Fibroblast of the conjunctiva (primary cell): ENCODE data around the gene IL1RAPL1.
A peak's percentile ranks its signal among the peaks of the same experiment; 100 is the strongest.

Experiments used
- DNase-seq: peaks from one replicate; pipeline ENCODE4 v3.0.0-alpha.2; 2010; ENCODE audit warnings: low read depth

IL1RAPL1 gene

DNA sequence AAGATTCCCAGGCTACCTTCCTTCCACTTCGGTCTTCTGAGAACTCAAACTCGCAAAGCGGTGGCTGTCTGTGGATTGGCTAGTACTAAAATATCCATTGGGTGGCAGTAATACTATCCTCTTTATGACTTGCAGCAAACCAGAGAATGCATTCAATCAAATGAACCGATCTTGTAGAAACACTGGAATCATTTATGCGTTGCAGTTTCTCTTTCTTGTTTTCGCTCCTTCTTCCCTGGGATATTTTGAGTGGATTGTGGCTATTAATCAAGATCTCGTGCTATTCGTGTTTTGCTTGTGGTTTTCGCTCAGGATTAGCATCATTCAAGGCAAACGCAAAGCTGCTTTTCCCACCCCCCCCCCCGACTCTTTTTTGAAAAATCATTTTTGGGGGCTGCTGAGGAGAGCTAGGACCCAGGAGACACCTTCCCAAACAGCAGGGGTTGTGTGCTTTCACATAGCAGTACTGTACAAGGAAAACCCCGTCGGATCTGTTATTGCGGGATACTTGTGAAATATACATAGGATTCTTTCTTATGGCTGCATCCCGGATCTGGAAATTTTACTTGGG, at the start of gene IL1RAPL1:
IL1RAPL1 (plus strand) TSS at position 466 of the 571 bp plus-strand sequence.
- peak; percentile 39 for DNase-seq

DNA sequence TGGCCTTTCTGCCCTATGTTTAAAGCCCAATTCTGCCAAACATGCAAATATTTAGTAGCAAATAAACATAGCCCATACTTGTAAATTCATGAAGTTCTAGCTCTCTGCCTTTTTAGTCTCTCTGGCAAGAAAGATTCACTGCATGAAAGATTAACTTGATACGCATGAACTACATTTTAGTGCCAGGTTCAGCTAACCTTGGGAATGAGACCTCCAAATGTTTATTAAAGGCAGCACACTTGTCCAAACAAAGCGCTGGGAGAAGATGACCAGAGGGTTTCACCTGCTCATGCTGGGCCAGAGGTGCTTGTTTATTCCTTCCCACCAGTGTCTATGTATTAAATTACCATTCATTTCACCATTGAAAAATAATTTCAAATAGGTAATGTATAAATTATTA, 44.5 kb upstream of the IL1RAPL1 start:
- no peak for DNase-seq

DNA sequence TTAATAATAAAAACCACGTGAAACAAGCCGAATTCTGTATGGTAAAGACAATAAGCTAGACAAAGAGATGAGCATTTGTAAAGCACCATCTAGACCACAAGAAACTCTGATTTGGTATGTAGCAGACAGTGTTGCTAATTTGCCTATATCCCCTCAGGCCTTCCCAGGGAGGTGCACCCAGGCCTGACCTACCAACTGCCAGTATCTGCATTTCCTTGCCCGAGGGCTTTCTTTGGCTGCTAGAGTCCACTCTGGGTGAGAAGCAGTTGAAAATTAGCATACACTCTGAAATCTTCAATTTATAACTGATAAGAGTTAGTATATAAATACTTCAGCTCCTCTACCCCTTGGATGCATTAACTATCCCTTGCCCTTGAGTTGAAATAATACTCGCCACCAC, 37.4 kb upstream of the IL1RAPL1 start:
- DNase-seq: no peak

DNA sequence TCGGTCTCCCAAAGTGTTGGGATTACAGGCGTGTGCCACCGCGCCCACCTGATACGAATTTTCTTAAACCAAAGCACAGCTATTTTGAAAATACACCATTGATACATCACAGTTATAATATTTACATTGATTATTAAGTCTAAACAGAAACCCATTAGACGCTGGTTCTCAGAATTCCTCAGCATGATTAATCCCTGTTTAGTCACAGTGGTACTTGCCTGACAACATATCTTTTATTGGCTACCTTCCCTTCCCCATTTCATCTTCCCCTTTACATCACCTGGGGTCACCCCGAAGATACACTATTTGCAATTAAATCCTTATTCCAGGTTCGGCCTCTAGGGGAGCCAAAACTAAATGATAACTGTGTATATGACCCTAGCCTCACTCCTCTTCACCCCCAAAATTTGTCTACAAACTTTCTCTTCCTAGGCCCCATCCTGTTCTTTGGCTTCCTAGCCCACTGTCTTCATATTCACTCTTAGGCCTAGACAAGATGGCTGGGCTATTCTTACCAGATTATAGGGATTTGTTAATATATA, 36.8 kb upstream of the IL1RAPL1 start:
- DNase-seq: no peak

DNA sequence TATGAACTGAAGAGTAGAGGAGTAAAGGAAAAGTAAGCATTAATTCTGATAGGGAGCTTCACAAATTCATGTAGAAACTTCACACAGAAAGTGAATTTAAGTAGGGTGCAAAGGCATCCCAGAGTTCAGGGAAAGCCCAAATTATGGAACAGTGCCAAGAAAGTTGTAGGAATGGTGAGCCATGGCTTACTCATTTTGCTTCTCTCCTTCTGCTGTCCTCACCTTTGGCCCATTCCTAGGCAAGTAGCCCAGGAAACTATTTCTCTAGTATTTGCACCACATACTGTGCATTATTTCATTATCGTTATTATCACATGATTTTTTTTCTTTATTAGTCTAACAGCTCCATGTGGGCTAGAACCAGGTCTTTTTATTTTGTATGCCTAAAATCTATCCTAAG, 34.9 kb upstream of the IL1RAPL1 start:
- no peak for DNase-seq

DNA sequence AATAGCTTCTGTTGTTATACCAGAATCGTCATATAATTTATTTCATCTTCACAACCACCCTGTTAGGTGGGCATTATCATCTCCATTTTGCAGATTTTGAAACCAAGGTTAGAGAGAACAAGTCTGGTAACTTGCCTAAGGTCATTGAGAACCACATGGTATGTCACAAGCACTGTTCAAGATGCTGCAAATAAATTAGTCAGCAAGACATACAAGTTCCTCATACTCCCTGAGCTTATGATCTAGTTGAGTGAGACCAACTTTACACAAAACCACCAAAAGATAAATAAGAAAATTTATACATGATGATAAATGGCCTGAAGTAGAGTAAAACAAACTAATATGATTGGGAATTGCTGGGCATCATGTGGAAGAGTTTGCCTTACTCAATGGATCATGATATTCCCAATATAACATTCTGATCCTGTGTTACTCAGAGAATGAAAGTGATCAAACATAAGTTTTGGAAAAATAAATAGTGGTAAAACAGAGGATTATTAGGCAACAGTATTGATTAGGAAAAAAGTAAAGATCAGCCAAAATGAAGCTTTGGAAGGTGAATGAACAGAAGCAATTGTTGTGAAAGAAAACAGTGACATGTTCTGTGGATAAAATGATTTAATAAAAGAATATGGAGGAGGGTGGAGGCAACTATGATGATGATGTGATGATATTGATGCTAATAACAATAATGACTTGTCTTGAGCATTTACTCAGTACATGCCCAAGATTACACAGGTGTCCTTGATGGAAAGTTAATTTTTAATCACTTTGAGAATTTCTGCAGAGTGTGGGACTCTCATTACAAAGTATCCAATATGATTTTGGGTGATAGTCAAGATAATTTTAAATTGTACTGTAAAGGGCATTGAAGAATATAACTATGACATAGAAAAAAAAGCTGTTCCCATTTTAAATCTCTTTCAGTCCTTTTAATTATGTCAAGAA, 34.1 kb upstream of the IL1RAPL1 start:
- DNase-seq: no peak

DNA sequence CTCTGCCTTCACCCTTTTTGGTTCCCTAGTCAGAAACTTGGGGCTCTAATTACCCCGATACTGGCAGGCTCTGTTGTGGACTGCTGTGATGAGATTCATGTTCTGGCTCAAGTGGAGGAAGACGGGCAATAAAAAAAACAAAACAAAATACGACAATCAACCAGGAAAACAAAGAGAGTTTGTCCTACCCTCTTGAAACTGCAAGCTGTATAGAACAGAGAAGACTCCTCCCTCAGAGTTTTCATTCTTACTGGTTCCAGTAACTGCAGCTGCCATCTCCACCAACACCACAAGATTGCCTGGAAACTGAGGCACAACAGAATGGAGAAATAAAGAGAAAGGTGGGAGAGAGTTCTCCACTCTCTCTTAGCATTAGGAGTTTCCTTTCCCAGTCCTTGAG, 11.1 kb upstream of the IL1RAPL1 start:
- DNase-seq: no peak

DNA sequence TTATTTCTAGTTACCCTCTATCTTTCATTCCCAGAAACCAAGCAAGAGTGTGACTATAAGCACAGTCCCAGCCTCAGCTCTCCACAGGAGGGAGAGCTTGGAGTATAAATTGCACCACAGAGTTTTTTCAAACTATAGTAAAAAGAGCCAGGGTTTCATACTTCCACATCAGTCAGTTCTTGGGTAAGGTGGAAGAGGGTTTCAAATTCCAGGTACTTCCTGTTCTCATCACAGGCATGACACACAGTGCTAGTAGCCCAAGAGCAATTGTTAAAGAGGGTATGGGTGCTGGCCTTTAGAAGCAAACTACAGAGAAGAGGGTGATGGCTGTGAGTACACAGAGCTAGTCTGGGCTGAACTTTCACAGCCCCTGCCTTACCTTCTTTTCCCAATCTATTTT, 5.7 kb upstream of the IL1RAPL1 start:
- no peak for DNase-seq

DNA sequence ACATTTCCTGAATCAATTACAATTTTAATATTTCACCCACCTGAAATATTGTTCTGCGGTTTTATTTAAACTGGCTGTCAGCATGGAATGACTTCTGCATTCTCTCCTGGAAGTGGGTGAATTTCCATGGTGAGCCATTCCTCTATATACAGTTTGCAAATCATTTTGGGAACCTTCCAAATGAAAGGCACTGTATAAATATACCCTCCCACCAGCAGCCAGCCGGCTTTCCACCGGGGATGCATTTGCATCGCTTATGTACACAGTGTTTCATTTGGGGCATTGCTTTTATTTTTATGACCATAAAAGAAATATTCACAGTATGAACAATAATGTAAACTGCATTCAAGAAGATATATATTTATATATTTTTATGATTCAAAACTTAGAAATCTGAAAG, 4.7 kb upstream of the IL1RAPL1 start:
- DNase-seq: no peak

DNA sequence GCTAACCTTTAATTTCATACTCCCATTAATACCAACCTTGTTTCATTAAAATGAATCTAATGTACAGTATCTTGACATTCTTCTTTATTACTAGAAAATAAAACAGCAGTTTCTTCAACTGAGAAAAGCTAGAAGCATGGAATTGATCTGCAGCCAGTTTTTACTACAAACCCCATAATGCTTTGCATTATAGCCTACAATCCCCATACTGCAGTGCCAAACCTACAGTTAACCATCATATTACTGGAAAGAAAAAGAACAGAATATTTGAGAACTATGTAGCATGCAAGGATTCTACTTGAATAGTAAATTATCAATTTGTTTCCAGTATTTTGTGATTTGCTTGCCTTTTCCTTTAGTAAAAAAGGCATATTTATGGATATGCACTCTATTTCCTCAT, 3.2 kb upstream of the IL1RAPL1 start:
- no peak for DNase-seq

DNA sequence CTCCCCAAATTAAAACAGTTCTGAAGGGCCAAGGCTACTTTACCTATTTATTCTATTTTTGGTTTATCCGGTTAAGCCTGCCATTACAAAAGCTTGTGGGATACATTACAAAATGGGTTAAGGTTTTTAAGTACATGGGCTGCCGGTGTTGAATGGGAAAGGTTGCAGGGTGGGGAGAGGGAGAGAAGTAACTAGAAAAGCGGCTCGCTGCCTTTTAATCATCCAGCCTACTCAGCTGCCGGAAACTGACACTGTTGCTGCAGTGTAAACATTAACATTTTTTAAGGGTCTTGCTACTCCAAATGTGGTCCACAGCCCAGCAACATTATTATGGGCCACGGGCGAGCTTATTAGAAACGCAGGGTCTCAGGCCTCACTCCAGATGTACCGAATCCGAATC, 1.5 kb upstream of the IL1RAPL1 start:
- no peak for DNase-seq

DNA sequence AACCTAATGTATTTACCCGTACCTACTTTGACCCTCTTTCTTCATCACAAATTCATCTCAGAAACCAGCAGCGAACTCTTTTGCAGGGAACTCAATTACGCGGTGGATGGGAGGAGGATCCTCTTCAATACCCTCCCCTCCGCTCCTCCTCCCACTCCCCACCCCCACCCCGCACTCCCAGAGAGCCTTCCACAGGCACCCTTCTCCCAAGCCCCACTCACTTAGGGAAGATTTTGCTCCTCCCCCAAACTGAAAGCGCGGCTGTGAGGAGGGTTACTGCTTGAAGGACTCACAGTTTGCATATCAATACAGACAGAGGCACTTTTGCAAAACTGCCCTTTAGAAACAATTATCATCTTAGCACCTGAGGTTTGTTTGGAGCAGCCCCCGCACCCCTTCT, 960 bp upstream of the IL1RAPL1 start:
- DNase-seq: no peak

DNA sequence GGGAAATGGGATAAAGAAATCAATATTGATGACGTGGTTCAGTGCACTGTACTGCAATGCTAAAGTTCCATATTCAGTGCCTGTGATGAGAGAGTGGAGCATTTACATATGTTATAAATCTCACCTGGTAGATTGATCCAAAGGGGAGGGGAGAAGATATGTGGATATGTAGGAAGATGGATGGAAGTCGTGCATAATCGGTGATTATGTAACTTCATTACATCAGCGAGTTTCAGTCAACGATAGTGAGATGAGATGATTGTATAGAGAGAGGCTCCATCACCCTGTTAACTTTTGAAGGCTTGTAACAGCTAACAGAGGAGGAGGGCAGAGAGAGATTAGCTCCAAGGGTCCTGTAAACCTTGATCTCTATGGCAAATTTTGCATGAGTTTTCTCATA, 1.8 kb downstream of the IL1RAPL1 start:
- no peak for DNase-seq

DNA sequence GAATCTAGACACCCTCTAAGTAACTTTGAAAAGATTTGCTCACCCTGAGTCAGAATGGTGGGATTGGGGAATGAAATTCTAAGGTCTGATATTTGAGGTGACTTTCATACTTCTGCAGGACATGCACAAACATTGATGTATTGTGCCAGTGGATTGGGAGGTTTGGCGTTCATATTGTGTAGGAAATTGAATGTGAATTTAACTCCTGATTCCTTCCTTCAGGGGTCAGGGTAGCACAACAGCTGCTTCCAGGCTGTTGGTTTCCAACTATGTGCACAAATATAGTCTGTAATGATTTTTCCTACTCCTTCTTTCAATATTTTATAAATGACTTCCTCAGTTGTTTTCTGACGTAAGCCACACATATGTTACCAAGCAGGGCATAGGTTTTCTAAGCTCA, 3.1 kb downstream of the IL1RAPL1 start:
- DNase-seq: no peak

DNA sequence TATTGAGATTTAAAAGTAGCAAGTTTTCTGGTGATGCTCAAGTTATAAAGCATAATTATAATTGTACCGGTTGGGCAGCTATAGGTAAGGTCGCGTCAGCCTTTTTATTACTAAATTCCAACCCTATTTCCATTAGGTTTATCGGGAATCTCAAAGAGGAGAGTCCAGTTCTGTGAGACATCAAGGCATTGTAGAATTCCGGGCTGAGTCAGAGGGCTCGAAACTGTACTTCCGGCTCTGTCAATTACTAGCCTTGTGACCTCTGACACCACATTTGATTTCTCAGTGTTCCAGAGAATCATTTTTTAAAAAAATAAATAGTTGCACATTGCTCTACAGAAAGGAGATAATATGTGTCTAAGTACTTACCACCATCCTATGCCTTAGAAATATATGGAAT, 4.3 kb downstream of the IL1RAPL1 start:
- DNase-seq: no peak

DNA sequence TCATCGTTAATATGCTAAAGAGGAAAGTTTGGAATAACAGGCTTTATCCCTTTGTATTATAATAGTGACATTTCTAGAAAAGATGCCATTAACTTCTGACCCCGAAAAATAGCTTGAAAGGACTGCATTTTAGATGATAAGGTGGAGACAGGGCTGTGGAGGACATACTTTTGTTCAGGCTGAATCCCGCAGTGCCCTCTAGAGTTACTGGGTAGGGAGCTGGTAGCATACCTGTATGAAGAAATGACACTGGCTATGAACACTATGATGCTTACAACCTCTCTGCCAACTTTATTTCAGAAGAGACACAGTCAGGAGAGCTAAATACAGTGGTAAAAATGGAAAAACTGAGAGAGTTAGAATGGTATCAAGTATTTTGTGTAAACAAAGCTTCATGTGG, 8.1 kb downstream of the IL1RAPL1 start:
- DNase-seq: no peak

DNA sequence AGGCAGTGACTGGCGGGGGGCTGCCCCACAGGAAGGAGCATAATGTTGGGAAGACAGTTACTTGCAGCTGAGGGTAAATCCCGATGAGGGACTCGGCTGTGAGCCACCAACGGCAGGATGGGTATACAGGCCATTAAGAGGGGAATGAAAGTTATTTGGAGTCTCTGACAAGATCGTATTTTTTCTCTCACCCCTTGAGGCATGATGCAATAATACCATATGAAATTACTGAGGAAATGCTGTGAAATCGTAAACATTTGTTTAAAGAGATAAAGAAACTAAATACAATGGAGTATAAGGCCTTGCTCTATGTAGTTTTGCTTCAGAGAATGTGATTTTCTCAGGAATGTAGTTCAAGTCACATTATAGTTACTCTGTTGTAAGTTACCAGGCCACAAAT, 12.7 kb downstream of the IL1RAPL1 start:
- DNase-seq: no peak

DNA sequence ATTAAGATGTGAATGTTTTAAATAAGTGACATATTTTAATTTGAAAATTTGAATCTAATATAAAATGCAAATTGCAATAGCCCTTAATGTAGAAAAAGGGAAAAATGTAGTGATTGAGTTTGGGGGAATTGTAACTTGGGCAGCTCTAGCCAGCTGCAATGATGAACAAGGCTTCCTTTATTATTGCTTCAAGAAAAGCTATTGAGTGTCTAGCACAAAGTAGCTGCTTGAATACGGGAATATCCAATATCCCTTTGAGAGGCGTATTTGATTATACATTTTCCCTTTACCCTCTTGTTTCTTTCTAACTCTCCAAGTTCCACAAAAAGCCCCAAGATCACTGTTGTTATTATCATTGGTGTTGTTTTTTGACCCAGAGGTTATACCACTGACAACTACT, 21.8 kb downstream of the IL1RAPL1 start:
- no peak for DNase-seq

DNA sequence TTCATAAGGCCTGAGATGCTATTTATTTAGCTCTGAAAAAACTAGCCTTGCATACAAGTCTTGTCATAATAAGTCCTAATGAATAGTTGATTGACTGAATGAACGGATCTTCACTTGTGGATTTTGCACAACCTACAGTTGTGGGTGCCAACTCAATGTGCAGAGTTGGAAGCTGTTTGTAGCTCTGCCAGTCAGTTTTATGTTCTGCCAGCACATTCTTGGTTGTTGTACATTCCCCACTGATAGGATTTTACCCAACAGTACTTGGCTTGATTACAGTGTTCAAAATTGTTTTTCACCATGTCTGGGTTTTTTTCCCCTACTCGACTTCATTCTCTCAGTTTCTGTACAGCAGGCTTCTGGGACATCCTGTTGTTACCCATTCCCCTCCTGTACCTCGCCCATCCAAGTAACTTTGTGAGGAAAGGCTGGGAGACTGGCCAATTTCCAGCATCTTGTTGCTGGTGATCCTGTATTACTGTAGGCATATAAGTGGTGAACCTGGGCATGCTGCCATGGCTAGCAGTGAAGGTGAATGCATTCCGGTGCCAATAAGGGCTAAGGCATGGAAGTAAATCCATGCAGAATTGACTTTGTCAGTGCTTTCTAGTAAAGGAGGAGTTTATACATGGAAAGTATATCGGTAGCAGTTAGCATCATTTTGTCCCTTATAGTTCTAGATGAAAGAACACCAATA, 22.8 kb downstream of the IL1RAPL1 start:
- DNase-seq: no peak

DNA sequence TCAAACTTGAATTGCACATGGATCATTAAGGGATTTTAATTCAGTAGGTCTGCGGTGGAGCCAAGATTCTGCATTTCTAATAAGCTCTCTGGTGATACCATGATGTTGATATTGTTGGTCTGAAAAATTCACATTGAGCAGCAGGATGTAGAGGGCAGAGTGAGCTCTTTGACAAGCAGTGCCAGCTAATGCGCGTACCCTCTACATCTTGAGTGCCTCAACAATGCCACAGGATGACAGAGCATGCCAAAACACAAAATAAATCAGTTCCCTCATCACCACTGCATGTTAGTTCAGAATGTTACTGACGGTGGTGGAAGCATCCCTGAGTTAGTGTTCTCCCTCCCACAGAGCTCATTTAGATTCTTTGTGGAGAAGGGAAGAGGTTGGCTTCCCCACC, 23.5 kb downstream of the IL1RAPL1 start:
- DNase-seq: no peak

DNA sequence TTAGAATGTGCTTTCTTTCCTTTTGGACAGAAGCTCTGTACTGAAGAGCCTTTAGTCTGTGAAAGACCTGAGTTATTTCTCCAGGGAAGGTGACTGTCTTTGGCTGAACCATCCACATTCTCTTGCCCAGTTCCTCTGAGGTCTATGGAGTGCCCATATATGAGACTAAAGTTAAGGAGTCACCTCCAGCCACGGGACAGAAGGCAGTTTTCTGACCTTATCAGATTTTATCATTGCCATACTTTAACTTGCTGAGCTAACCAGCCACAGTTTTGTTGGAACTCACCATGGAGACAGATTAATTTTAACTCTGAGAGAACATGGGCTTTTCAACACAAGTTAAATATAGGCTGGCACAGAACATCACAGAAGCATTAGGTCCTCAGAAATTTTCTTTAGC, 26.3 kb downstream of the IL1RAPL1 start:
- no peak for DNase-seq

DNA sequence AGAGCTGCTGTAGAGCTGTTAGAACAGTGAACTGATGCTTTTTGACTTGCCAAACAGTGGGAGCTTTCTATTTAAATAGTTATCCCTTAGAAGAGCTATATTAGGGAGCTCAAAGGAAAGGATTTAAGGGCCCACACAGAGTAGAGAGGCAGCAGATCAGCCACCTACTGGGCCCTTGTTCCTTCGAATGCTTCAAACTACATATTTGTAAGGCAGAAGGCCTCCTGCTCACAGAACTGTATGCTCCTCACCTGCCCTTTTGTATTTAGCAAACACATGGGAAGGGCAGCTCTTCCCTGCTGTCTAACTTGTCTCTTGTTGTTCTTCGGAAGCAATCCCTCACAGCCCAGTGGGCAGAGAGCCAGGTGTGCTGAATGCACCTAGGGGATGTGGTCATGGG, 38.0 kb downstream of the IL1RAPL1 start:
- DNase-seq: no peak

DNA sequence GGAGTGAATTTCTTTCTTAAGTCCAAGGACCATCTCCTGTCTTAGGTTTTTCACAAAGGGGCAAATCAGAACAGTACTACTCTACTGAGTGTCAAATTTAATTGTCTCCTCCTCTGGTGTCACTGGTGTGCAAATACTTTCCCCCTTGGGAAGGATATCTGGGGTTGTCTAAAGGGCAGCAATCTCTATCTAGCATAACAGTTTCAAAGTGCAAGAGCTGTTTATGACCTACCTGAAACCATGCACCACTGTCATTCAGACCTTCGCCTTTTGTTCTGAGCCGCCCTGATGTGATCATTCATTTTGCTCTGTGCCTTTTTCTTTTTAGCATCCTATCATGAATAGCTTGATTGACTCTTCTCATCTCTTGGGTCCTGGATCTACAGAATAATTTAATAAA, 39.3 kb downstream of the IL1RAPL1 start:
- DNase-seq: no peak
